Measurements from ENCODE around the gene MAPK14. TPM values are rescaled to one million over a fixed set of nuclear protein-coding genes. Genes with fewer than 3 reads are reported as not detected.
"Not testable (repeated sequence)": the region's sequence is repeated elsewhere in the genome, so short reads cannot be mapped to it uniquely, and the experiment has no call there.

The MAPK14 gene
- total RNA-seq, 1 donor from 2014 or later = 67.9 TPM

DNA sequence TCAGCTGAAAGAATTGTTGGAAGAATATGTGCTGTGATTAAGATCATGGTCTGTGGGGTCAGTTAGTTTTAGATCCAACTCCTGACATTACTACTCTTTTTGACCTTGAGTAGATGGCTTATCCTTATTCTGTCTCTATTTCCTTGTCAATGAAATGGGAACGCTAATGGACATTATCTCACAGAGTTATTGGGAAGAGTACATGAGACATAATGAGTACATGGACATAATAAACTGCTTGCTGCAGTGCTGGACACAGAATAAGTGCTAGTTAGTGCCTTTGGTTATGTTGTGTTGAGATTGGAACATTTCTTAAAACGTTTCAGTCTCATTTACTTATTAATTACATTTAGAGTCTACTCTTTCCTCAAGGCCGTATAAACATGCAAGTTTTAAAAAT, 42.6 kb downstream of the MAPK14 start:
- no peak for DNase-seq

GRCh38 chr6:36071281-36071680, 43.7 kb downstream of the MAPK14 start:
- no peak for DNase-seq

DNA sequence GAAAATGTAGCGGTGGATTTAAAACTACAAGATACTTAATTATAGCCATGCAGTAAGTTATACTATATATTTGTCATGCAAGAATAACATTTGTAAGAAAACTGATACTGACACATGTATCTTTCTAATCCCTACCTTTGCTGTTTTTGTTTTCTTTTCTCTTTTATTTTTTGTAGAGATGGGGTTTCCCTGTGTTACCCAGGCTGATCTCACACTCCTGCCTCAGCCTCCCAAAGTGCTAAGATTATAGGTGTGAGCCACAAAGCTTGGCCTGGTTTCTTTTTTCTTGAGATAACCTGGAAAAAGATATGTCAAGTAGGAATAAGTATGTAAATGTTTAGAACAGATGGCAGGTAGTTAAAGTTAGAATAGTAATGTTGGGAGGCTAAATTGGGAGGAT, 44.1 kb downstream of the MAPK14 start:
- no peak for DNase-seq

DNA sequence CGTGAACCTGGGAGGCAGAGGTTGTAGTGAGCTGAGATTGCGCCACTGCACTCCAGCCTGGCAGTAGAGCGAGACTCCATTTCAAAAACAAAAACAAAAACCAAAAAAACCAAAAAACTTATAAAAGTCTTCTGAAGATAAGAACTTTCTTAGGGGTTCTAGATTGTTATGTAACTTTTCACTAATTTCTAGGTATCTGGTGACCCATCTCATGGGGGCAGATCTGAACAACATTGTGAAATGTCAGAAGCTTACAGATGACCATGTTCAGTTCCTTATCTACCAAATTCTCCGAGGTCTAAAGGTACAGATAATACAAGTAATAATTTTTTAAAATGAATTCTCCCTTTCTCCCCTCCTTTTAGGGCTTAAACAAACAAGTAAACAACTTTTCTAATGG, 45.1 kb downstream of the MAPK14 start:
- DNase-seq = no peak

GRCh38 chr6:36073587-36073986, 46.0 kb downstream of the MAPK14 start:
- DNase-seq = no peak

DNA sequence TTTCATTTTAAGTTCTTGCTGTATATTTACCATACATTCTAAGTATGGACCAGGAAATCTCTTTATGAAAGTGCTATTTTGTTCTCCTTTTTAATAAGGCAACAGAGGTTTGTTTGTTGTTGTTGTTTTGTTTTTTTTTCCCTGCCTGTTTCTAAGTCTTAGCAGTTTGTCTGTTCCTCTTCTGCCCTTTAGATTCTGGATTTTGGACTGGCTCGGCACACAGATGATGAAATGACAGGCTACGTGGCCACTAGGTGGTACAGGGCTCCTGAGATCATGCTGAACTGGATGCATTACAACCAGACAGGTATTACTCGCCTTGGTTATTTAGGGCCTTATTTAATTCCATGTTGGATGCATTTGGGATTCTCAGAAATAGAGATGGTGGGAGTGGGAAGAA, 48.0 kb downstream of the MAPK14 start:
- no peak for DNase-seq

- DNase-seq = no peak
Measured at GRCh38 chr6:36076178-36077063, 48.8 kb downstream of the MAPK14 start.

GRCh38 chr6:36078159-36078558, 50.6 kb downstream of the MAPK14 start:
- no peak for DNase-seq

GRCh38 chr6:36079601-36080000, 52.0 kb downstream of the MAPK14 start:
- no peak for DNase-seq

- DNase-seq = no peak
Measured at GRCh38 chr6:36082318-36082717, 54.7 kb downstream of the MAPK14 start.

- no peak for DNase-seq
Measured at GRCh38 chr6:36083446-36083845, 55.8 kb downstream of the MAPK14 start.

- not testable (repeated sequence) for DNase-seq
Measured at GRCh38 chr6:36088204-36088603, 60.6 kb downstream of the MAPK14 start.

DNA sequence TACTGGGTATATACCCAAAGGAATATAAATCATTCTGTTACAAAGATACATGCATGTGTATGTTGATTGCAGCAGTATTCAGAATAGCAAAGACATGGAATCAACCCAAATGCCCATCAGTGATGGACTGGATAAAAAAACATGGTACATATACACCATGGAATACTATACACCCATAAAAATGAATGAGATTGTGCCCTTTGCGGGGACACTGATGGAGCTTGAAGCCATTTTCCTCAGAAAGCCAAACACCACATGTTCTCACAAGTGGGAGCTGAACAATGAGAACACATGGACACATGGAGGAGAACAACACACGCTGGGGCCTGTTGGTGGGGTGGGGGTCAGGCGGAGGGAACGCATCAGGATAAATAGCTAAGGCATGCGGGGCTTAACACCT, 61.4 kb downstream of the MAPK14 start:
- DNase-seq = no peak

GRCh38 chr6:36094238-36094637, 66.6 kb downstream of the MAPK14 start:
- no peak for DNase-seq

DNA sequence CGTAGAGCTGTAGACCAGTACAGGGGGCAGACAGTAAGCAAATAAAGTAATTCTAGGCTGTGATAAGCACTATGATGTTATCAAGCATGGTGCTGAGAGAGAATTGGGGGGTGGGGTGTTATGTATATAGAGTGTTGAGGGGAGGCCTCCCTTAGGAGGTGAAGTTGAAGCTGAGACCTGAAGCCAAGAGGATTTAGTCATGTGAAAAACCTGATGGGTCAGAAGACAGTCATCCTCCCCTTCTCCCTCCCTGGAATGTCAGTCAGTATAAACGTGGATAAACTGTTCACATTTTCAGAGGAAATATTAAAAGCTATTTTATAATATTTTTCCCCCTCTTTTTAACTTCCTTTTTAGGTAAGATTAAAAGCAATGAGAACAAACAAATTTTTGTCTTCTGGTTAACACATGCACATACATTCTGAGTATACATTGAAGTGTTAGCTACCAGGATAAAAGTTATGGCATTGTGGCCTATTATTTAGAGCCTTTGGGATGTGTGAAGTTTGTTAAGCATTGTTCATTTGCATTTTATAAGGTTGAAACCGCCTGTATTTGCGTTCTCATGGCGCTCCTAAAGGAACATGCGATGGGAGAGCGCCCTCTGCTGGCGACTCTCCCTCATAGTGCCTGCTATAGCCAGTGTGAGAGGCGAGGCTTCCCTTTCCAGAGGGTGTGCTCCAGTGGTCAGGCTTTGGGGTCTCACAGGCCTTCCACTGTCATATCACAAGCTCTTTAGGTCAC, 67.3 kb downstream of the MAPK14 start:
- peak; percentile 93 for DNase-seq

GRCh38 chr6:36095497-36096391, 68.1 kb downstream of the MAPK14 start:
- DNase-seq = no peak

- no peak for DNase-seq
Measured at GRCh38 chr6:36098253-36098919, 70.8 kb downstream of the MAPK14 start.

DNA sequence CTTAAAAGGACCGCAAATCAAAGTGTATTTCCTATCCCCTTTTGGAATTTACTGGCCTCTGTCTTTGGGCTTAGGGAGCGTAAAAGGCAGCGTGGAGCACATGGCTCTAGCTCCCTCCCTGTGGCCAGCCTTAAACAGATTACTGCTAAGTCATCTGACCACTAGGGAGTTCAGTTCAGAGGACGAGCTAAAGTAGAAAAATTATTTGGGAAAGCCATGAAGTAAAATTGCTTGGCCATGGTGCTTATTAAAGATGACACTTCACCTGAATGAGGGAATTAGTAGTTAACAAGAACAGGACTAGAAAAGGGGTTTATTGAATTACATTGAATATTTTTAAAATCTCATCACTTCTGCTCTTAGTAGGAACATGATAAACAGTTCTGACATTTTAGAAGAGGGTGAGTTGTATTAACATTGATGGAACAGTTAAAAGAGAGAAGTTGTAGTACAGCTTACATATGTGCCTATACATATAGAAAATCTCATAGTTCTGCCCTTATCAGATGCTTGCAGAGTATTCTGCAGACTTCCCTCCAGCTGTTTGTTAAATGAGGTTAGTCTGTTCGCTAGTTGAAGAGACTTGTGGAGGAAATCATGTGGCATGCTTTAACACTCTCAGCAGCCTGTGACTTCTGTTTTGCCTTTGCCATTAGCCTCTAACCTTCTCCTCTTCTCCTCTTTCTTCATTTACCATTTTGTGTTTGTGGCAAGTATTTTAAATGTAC, 71.5 kb downstream of the MAPK14 start:
- DNase-seq = no peak

GRCh38 chr6:36099869-36100483, 72.4 kb downstream of the MAPK14 start:
- DNase-seq = no peak

- DNase-seq = no peak
Measured at GRCh38 chr6:36101691-36102090, 74.1 kb downstream of the MAPK14 start.

DNA sequence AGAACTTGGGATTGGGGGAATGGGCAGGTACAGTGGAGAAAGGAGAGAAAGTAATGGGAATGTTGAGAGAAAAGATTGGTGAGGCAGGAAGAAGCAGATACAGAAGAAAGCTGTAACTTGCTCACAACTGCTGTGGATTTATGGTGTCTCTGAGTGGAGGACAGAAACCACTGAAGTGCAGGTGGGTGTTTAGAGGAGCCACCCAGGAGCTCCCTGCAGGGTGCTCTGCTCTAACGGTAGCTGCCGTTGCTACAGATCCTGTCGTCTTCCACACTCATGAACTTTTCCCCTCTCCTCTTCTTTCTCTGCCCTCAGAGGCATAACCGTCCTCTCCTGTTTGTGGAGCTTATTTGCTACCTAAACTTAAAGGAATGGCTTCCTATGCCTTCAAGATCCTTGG, 75.2 kb downstream of the MAPK14 start:
- DNase-seq = no peak
